A673 (cell line): ENCODE results near the gene KMO.

Experiments
- EZH2 ChIP-seq: fragments of 200-600 bp; sonication (generic); IDR thresholded peaks from 2 replicates; pipeline ENCODE4 v1.6.1; 2017; ENCODE audit warnings: borderline replicate concordance, low read depth, mild to moderate bottlenecking, mixed read lengths, antibody characterized with exemption, low read length; ENCODE audit not compliant: poor library complexity, severe bottlenecking
- TF ChIP-seq, protein P1 (sequence below): fragments of 300-800, 200-600 bp; sonication (generic); conservative IDR thresholded peaks from 2 replicates; pipeline ENCODE4 v1.5.1; 2017; ENCODE audit warnings: low read depth, mild to moderate bottlenecking, antibody characterized with exemption, low read length, moderate library complexity, mixed read lengths

DNA sequence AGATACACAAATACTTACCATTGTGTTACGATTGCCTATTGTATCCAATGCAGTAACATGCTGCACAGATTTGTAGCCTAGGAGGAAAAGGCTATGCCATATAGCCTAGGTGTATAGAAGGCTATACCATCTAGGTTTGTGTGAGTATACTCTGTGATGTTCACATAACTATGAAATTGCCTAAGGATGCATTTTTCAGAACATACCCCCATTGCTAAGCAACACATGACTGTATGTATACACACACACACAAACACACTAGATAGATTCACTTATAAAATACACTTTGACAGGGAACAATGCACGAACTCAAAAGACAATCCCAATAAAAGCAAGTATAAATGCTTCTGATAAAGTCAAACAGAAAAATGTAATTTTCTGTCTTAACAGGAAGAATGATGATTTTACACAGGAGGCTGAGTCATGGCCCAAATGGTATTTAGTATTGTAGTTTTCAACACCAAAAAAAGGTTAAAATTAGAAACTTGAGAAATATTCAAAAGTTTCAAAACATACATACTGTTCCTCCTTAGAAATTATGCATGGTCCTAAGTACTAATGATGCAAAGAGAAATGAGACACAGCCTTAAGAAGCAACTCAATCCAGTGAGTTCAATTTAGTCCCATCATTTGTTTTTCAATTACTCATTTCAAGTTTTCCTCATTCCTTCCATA, 24.9 kb upstream of the KMO start:
- TF ChIP-seq, protein P1, sequence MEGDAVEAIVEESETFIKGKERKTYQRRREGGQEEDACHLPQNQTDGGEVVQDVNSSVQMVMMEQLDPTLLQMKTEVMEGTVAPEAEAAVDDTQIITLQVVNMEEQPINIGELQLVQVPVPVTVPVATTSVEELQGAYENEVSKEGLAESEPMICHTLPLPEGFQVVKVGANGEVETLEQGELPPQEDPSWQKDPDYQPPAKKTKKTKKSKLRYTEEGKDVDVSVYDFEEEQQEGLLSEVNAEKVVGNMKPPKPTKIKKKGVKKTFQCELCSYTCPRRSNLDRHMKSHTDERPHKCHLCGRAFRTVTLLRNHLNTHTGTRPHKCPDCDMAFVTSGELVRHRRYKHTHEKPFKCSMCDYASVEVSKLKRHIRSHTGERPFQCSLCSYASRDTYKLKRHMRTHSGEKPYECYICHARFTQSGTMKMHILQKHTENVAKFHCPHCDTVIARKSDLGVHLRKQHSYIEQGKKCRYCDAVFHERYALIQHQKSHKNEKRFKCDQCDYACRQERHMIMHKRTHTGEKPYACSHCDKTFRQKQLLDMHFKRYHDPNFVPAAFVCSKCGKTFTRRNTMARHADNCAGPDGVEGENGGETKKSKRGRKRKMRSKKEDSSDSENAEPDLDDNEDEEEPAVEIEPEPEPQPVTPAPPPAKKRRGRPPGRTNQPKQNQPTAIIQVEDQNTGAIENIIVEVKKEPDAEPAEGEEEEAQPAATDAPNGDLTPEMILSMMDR = no peak
- TF ChIP-seq EZH2 = no peak
